ENCODE results near the gene LARP4. TPM values are rescaled to one million over a fixed set of nuclear protein-coding genes. Genes with fewer than 3 reads are reported as not detected.
A peak's percentile ranks its signal among the peaks of the same experiment; 100 is the strongest.
"Not testable (repeated sequence)": the region's sequence is repeated elsewhere in the genome, so short reads cannot be mapped to it uniquely, and the experiment has no call there.

Gene LARP4
- total and polyA plus RNA-seq, 2 experiments from 2014 or later, result 17.4 to 30.9 TPM

DNA sequence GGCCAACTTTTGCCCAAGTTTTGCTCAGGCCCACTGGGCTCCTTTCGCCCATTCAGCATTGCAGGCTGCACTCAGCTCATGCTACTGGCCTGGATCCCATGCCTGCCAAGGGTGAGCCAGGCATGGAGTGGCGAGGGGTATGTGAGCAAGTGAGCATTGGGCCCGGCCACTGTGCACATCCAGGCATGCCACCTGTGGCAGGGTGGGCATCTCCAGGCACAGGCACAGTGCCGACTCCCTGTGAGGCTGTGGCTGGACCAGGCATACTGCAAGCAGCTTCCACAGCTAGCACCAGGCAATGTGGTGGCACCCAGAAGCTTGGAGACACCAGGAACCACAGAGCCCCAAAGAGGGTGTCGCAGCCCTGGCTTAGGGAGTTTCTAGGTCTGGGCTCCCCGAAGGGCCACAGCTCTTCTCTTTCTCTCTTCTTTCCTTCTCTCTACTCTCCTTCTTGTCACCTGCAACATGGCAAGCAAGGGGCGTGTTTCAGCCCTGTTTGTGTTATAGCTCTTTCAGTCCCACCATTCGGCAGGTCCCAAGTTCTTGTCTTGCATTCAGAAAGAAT, 19.8 kb upstream of the LARP4 start:
- H3K9me2 ChIP-seq (ENCODE audit: insufficient read depth), result no peaks in the 10 kb centered on the region
- H3K4me1 ChIP-seq (ENCODE audit: insufficient read depth), result no peaks in the 10 kb centered on the region
- H4K20me1 ChIP-seq (ENCODE audit: insufficient read depth), result no peaks in the 10 kb centered on the region
- H3F3A ChIP-seq (ENCODE audit: insufficient read depth), result no peaks in the 10 kb centered on the region
- 82 to 86% methylated on average over 8 of the region's 8 CpGs for WGBS, 2 experiments (ENCODE audit: low coverage in 1 of 2, low lambda C conversion rate in 2 of 2, missing lambda C conversion rate in 2 of 2)
- H3K4me2 ChIP-seq (ENCODE audit: unreplicated experiment), result no peak overlapping the region
- H3K4me3 ChIP-seq, result no peak overlapping the region
- no peaks in the 10 kb centered on the region for H3K9me3 ChIP-seq (ENCODE audit: low read depth)
- H3K79me2 ChIP-seq (ENCODE audit: insufficient read depth), result no peaks in the 10 kb centered on the region
- no peak overlapping the region for H3K9ac ChIP-seq
- H3K27ac ChIP-seq, result no peak overlapping the region
- no peak overlapping the region for H2AFZ ChIP-seq
- no peaks in the 10 kb centered on the region for H3K27me3 ChIP-seq (replicated peaks; ENCODE audit: insufficient read depth)
- no peak for TF ChIP-seq EZH2phosphoT487 (IDR thresholded peaks at IDR 0.05; ENCODE audit: insufficient read depth, low read depth)
- TF ChIP-seq EZH2 (IDR thresholded peaks at IDR 0.05; ENCODE audit: insufficient read depth, poor library complexity, severe bottlenecking), result no peak
- no peak for DNase-seq
- in situ Hi-C loops (cut with MboI), result no loop called here
- no peaks in the 10 kb centered on the region for H3K36me3 ChIP-seq (ENCODE audit: low read depth)

DNA sequence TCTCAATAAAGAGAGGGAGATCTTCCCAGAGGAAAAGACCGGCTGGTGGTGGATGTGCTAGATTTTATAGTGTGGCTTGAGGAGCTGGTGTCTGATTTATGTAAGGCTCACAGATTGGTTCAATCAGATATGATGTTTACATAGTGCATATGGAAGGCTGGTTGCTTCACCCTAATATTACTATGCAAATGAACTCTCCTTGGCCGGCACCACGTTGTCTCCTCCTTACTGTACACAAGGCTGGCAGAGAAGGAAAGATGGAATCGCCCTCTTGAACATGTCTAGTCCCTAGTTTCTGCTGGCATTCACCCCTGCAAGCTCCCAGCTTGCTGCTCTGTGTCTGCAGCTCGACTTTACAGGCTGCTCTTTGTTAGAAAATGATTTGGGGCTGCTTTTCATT, 13.2 kb upstream of the LARP4 start:
- Histone ChIP-seq H4K20me1 (ENCODE audit: insufficient read depth) (no peaks in the 10 kb centered on the region), H3F3A (ENCODE audit: insufficient read depth) (peaks cover 31% of the 10 kb centered on the region), H3K27me3 (replicated peaks; ENCODE audit: insufficient read depth) (no peaks in the 10 kb centered on the region), H3K4me1 (ENCODE audit: insufficient read depth) (peaks cover 27% of the 10 kb centered on the region), H3K79me2 (ENCODE audit: insufficient read depth) (no peaks in the 10 kb centered on the region), H3K4me3 (0 out of 2 replicates have a peak overlapping the region, but pooled peaks have one; percentile 26), H3K9me3 (ENCODE audit: low read depth) (no peaks in the 10 kb centered on the region), H3K4me2 (ENCODE audit: unreplicated experiment) (peak overlapping the region; percentile 54), H3K9me2 (ENCODE audit: insufficient read depth) (no peaks in the 10 kb centered on the region), H3K9ac (no peak overlapping the region), H3K36me3 (ENCODE audit: low read depth) (no peaks in the 10 kb centered on the region), H2AFZ (peak overlapping the region; percentile 82), H3K27ac (no peak overlapping the region)
- in situ Hi-C loops (cut with MboI), result no loop called here
- WGBS, 2 experiments (ENCODE audit: low coverage in 1 of 2, low lambda C conversion rate in 2 of 2, missing lambda C conversion rate in 2 of 2), result 8 to 9% methylated on average over 5 of the region's 5 CpGs
- peak; percentile 35 for DNase-seq
- no peak for TF ChIP-seq EZH2phosphoT487 (IDR thresholded peaks at IDR 0.05; ENCODE audit: insufficient read depth, low read depth)
- no peak for TF ChIP-seq EZH2 (IDR thresholded peaks at IDR 0.05; ENCODE audit: insufficient read depth, poor library complexity, severe bottlenecking)

DNA sequence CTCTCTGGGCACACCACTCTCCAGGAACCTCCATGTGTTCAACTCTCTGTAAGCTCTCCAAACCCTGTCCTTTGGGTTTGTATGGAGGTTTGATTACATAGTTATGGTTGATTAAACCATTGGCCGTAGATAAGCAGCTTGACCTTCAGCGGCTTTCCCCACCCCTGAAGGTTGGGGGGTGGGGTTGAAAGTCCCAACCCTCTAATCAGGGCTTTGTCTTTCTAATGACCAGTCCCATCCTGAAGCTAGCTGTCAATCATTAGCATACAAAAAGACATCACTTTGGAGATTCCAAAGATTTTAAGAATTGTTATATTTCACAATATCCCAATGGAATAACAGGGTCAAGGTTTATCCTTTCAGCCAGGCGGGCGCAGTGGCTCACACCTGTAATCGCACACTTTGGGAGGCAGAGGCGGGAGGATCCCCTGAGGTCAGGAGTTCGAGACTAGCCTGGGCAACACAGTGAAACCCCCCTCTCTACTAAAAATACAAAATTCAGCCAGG, 12.7 kb upstream of the LARP4 start:
- H3K4me1 ChIP-seq (ENCODE audit: insufficient read depth), result peaks cover 27% of the 10 kb centered on the region
- H3K27ac ChIP-seq, result no peak overlapping the region
- H3K9me2 ChIP-seq (ENCODE audit: insufficient read depth), result no peaks in the 10 kb centered on the region
- H3K4me3 ChIP-seq, result no peak overlapping the region
- H3K9ac ChIP-seq, result no peak overlapping the region
- peak overlapping the region; percentile 82 for H2AFZ ChIP-seq
- TF ChIP-seq EZH2phosphoT487 (IDR thresholded peaks at IDR 0.05; ENCODE audit: insufficient read depth, low read depth) (no peak), EZH2 (IDR thresholded peaks at IDR 0.05; ENCODE audit: insufficient read depth, poor library complexity, severe bottlenecking) (no peak)
- no peak for DNase-seq
- no peaks in the 10 kb centered on the region for H3K79me2 ChIP-seq (ENCODE audit: insufficient read depth)
- H3F3A ChIP-seq (ENCODE audit: insufficient read depth), result peaks cover 31% of the 10 kb centered on the region
- H3K27me3 ChIP-seq (replicated peaks; ENCODE audit: insufficient read depth), result no peaks in the 10 kb centered on the region
- no peaks in the 10 kb centered on the region for H3K36me3 ChIP-seq (ENCODE audit: low read depth)
- no peaks in the 10 kb centered on the region for H3K9me3 ChIP-seq (ENCODE audit: low read depth)
- peak overlapping the region; percentile 54 for H3K4me2 ChIP-seq (ENCODE audit: unreplicated experiment)
- H4K20me1 ChIP-seq (ENCODE audit: insufficient read depth), result no peaks in the 10 kb centered on the region
- 72 to 74% methylated on average over 7 of the region's 7 CpGs for WGBS, 2 experiments (ENCODE audit: low coverage in 1 of 2, low lambda C conversion rate in 2 of 2, missing lambda C conversion rate in 2 of 2)
- in situ Hi-C loops (cut with MboI), result no loop called here

DNA sequence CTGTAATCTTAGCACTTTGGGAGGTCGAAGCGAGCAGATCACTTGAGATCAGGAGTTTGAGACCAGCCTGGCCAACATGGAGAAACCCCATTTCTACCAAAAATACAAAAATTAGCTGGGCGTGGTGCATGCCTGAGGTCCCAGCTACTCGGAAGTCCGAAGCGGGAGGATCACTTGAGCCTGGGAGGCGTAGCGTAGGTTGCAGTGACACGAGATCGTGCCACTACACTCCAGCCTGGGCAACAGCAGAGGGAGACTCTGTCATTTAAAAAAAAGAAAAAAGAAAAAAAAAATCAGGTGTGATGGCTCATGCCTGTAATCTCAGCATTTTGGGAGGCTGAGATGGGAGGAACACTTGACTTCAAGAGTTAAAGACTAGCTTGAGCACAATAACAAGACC, 11.9 kb upstream of the LARP4 start:
- peaks cover 31% of the 10 kb centered on the region for H3F3A ChIP-seq (ENCODE audit: insufficient read depth)
- H3K9me3 ChIP-seq (ENCODE audit: low read depth); H3K4me2 ChIP-seq (ENCODE audit: unreplicated experiment); H2AFZ ChIP-seq; H3K4me3 ChIP-seq; H3K27ac ChIP-seq; H3K36me3 ChIP-seq (ENCODE audit: low read depth); H3K9me2 ChIP-seq (ENCODE audit: insufficient read depth); DNase-seq; in situ Hi-C loops (cut with MboI); H3K9ac ChIP-seq; H4K20me1 ChIP-seq (ENCODE audit: insufficient read depth); H3K27me3 ChIP-seq (replicated peaks; ENCODE audit: insufficient read depth); H3K79me2 ChIP-seq (ENCODE audit: insufficient read depth): not testable (repeated sequence)
- H3K4me1 ChIP-seq (ENCODE audit: insufficient read depth), result peaks cover 27% of the 10 kb centered on the region
- WGBS, 2 experiments (ENCODE audit: low coverage in 1 of 2, low lambda C conversion rate in 2 of 2, missing lambda C conversion rate in 2 of 2), result 87 to 90% methylated on average over 10 of the region's 10 CpGs

DNA sequence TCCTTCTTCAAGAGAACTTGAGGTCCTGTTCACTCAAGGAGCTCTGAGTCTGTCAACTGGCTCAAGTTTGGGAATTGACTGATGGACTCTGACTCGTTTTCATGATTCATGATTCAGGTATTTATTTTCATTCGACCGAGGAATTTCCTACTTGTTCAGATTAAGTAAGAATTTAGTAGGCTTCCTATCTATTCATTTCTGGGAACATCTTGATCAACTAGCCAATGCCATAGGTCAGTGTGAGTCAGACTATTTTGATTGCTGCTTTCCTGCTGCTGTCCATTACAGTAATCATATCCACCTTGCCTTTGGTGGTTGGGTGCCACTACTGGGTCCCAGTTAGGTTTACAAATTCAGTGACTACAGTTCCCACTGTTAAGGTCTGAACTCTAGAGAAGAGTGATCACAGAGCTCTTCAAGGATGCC, 10.4 kb upstream of the LARP4 start:
- Histone ChIP-seq H3K79me2 (ENCODE audit: insufficient read depth) (no peaks in the 10 kb centered on the region), H3K4me3 (no peak overlapping the region), H3K27me3 (replicated peaks; ENCODE audit: insufficient read depth) (no peaks in the 10 kb centered on the region), H3K9me2 (ENCODE audit: insufficient read depth) (no peaks in the 10 kb centered on the region), H3F3A (ENCODE audit: insufficient read depth) (peaks cover 31% of the 10 kb centered on the region), H3K4me1 (ENCODE audit: insufficient read depth) (peaks cover 27% of the 10 kb centered on the region), H2AFZ (no peak overlapping the region), H3K36me3 (ENCODE audit: low read depth) (no peaks in the 10 kb centered on the region), H3K27ac (peak overlapping the region; percentile 24), H3K9me3 (ENCODE audit: low read depth) (no peaks in the 10 kb centered on the region), H4K20me1 (ENCODE audit: insufficient read depth) (no peaks in the 10 kb centered on the region), H3K9ac (no peak overlapping the region), H3K4me2 (ENCODE audit: unreplicated experiment) (peak overlapping the region; percentile 18)
- in situ Hi-C loops (cut with MboI), result no loop called here
- TF ChIP-seq EZH2 (IDR thresholded peaks at IDR 0.05; ENCODE audit: insufficient read depth, poor library complexity, severe bottlenecking) (no peak), EZH2phosphoT487 (IDR thresholded peaks at IDR 0.05; ENCODE audit: insufficient read depth, low read depth) (peak; percentile 29; the same call in 1 of the 2 replicates)
- peak; percentile 89 for DNase-seq
- 1 to 3% methylated on average over 3 of the region's 3 CpGs for WGBS, 2 experiments (ENCODE audit: low coverage in 1 of 2, low lambda C conversion rate in 2 of 2, missing lambda C conversion rate in 2 of 2)

Measured in GM23248 (cell line).